Measurements from ENCODE around the gene NXPE2. TPM values are rescaled to one million over a fixed set of nuclear protein-coding genes. Genes with fewer than 3 reads are reported as not detected.

The NXPE2 gene
- 0.16 TPM in 1 of 2 replicates, not detected in the other for total RNA-seq

GRCh38 chr11:114678125-114679036, at the start of gene NXPE2:
TSS of gene NXPE2 (plus strand) at chr11:114678527. CDS start at chr11:114678576, 49 bp downstream.

Other genes with a start within 250 kb of the NXPE2 start
- gene REXO2, start 239.1 kb upstream of the NXPE2 start, total RNA-seq: 110 and 133 TPM in 2 replicates
- gene NXPE1, start 118.6 kb upstream of the NXPE2 start, total RNA-seq: not detected in 2 replicates
- gene NXPE4, start 82.7 kb upstream of the NXPE2 start, total RNA-seq: not detected in 2 replicates